GM12801 (cell line): ENCODE data around the gene KDM8.

Source experiments
- TF ChIP-seq, protein P1 (sequence below): IDR thresholded peaks from one replicate; pipeline ENCODE4 v1.5.1; 2011; ENCODE audit warnings: control low read depth; ENCODE audit not compliant: insufficient read length; ENCODE audit errors: extremely low read depth

Gene KDM8

DNA sequence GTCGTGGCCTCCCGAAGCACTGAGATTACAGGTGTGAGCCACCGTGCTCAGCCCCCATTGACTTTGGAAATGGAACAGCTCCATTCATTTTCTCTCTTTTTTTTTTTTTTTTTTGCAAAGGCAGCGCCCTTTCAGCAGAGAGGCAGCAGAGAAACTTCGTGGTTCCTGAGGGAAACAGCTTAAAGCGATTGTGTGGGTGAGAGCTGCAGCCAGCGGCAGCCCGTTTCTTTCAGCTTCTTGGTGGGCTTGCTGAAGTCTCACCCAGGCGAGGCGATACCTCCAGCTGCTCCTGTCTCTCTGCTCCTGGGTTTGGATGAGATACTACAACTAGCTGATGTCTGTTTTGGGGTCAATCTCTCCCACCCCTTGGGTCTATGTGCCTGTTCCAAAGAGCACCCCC lies 7.7 kb downstream of the KDM8 start:
- TF ChIP-seq, protein P1, sequence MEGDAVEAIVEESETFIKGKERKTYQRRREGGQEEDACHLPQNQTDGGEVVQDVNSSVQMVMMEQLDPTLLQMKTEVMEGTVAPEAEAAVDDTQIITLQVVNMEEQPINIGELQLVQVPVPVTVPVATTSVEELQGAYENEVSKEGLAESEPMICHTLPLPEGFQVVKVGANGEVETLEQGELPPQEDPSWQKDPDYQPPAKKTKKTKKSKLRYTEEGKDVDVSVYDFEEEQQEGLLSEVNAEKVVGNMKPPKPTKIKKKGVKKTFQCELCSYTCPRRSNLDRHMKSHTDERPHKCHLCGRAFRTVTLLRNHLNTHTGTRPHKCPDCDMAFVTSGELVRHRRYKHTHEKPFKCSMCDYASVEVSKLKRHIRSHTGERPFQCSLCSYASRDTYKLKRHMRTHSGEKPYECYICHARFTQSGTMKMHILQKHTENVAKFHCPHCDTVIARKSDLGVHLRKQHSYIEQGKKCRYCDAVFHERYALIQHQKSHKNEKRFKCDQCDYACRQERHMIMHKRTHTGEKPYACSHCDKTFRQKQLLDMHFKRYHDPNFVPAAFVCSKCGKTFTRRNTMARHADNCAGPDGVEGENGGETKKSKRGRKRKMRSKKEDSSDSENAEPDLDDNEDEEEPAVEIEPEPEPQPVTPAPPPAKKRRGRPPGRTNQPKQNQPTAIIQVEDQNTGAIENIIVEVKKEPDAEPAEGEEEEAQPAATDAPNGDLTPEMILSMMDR, result no peak

DNA sequence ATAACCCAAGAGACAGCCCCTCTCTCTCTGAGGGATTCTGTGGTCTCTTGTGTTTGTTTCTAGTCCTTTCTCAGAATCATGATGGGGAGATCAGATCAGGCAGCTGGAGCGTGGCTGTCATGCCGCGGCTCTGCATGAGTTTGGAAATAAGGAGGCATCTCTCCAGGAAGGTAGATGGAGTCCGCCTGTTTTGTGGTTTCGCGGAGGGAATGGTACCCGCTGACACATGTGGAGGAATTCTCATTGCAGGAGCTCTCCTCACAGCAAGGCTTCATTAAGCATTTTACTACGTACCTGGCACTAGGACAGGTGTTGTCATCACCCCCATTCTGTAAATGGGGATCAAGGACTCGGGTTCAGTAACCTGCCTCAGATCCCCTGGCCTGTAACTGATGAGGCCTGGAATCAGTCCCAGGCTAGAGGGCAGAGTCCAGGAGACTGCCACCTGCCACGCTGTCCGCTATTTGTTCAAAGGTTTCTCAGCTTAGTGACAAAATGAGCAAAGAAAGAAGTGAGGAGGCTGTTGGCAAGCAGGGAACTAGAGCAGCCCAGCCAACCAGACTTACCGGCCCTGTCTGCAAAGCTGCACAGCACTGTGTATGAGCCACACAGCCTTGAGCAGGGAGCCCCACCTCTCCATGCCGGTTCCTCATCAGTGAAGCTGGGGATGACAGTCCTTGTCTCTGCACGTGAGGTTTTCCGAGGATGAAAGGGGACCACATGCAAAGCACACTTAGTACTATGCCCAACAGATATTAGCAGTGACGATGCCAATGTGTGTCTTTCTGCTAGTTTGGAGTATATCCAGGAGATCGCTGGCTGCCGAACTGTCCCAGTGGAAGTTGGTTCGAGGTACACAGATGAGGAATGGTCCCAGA lies 11.0 kb downstream of the KDM8 start:
- TF ChIP-seq, protein P1, result no peak

DNA sequence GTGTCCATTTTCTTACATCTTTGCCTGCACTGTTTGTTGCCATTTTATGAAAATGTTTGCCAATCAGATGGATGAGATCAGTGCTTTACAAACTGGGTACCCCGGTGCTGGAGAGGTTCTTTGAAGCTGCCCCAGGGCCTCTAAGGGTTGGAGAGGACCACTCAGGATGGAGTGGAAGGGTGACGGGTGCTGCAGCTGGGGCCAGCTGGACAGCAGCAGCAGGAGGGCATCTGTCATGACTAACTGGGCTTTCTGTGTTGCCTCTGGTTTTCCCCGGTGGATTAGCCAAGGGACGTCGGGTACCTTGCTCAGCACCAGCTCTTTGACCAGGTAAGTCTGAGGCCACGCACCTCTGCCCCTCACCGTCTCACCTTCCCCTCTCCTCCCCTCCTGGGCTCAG lies 12.3 kb downstream of the KDM8 start:
- TF ChIP-seq, protein P1, result no peak

DNA sequence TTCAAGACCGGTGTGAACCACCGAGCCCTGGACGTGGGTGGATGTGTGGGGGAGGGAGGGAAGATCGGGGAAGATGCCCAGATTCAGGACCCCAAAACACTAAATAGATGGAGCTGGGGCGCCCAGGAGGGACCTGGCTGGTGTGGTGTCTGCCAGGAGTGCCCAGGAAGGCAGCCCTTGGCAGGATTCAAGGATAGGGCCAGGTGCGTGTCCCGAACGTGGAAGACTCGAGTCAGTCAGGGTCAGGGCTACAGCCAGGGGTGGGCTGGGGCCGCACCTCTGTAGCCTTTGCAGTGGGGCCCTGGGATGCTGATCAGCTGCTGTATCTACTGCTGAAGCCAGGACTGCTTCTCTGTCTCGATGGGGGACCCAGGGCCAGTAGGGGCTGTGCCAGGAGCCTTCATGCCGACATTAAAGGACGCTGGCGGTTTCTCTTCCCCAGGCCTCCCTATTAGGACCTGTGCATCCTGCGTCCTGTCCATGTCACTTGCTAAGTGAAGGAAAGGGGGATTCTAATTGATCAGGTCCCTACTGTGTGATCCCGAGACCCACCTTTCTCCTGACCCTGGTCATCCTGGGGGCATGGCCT lies 13.1 kb downstream of the KDM8 start:
- TF ChIP-seq, protein P1, result no peak

DNA sequence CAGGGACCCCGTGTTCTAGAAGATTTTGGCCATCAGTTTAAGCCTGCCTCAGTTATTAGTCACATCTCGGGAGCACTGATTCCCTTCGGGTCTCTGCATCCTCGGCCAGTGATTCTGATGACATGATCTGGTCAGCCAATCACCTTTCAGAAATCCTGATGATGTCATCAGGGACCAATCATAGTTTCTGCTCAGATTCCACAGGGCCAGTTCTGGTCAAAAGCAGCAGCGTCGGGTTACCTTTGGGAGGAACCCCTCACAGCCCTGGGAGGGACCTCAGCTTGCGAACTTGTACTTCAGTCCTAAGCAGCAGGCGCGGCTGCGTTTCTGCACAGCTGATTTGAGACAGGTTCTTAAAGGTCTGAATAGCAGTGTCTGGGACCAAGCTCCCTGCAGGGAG lies 13.9 kb downstream of the KDM8 start:
- TF ChIP-seq, protein P1, result no peak

DNA sequence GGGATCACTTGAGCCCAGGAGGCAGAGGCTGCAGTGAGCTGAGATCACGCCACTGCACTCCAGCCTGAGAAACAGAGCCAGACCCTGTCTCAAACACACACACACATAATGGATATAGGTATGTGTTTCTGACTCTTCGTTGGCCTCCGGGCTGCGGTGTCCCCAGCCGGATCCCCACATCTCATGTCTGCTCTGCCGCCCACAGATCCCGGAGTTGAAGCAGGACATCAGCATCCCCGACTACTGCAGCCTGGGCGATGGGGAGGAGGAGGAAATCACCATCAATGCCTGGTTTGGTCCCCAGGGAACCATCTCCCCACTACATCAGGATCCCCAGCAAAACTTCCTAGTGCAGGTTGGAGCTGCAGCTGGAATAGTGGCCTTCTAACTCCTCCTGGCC lies 15.4 kb downstream of the KDM8 start:
- TF ChIP-seq, protein P1, result no peak

DNA sequence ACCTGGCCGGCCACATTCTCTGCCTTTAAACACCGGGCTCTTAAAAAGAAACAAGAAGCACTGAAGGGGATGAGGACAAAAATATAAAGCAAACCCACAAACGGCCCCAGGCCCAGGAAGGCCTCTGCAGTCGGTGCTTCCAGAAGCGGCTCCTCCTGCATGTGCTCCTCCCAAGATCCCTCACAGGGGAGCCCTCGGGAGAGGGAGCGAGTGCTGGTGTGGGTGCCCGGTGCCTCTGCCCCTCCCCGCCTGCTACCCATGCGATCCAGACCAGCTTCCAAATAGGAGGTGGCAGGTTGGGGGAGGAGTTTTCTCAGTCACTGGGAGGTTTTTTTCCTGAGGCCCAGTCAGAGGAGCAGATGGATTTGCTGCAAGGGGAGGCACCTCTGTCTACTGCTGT lies 15.8 kb downstream of the KDM8 start:
- TF ChIP-seq, protein P1, result no peak
